ENCODE results near the gene TPPP2.

TPPP2 gene

GRCh38 chr14:21077672-21078071 is 47.7 kb downstream of the TPPP2 start:
- DNase-seq (ENCODE audit: insufficient read length, low spot score) = no peak
- no peak for TF ChIP-seq POLR2A (IDR thresholded peaks at IDR 0.05; ENCODE audit: low read depth, low read length)
- FAIRE-seq = no peak

- no peak for FAIRE-seq
- no peak for TF ChIP-seq POLR2A (IDR thresholded peaks at IDR 0.05; ENCODE audit: low read depth, low read length)
- no peak for DNase-seq (ENCODE audit: insufficient read length, low spot score)
Observed at GRCh38 chr14:21078287-21078686, 48.3 kb downstream of the TPPP2 start.

- DNase-seq (ENCODE audit: insufficient read length, low spot score) (no peak), FAIRE-seq (no peak)
- TF ChIP-seq POLR2A (IDR thresholded peaks at IDR 0.05; ENCODE audit: low read depth, low read length) = no peak
Observed at GRCh38 chr14:21078726-21079125, 48.7 kb downstream of the TPPP2 start.

GRCh38 chr14:21081521-21082142 is 51.6 kb downstream of the TPPP2 start:
- DNase-seq (ENCODE audit: insufficient read length, low spot score) = no peak
- FAIRE-seq = no peak
- no peak for TF ChIP-seq POLR2A (IDR thresholded peaks at IDR 0.05; ENCODE audit: low read depth, low read length)

All from H54 (cell line).